Amniotic epithelial cell (primary cell): Measurements from ENCODE around the gene IPO11.
"Not testable (repeated sequence)": the region's sequence is repeated elsewhere in the genome, so short reads cannot be mapped to it uniquely, and the experiment has no call there.

Source experiments
- DNase-seq: peaks from one replicate; pipeline ENCODE4 v3.0.0-alpha.2; 2010; ENCODE audit warnings: low read depth

The IPO11 gene

GRCh38 chr5:62450259-62450658 is 37.7 kb downstream of the IPO11 start:
- DNase-seq = peak; percentile 34

GRCh38 chr5:62457071-62457470 is 44.5 kb downstream of the IPO11 start:
- peak; percentile 69 for DNase-seq

DNA sequence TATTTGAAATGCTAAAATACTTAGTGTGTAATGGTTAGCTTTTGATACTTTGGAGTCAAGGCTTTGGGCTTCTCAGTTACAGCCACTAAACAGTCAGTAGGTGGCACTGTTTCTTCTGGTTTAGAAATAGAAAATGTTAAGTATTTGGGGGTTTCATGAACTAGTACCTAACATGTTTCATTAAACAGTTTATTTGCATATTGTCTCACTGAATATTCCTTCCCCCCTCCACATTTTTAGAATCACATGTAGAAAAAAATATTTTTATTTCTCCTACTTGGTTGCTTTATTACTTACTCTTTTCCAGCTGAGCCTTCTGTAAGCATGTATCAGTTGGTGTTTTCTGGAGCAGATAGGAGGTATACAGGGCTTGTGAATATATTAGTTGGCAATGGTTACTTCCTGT is 48.0 kb downstream of the IPO11 start:
- DNase-seq = peak; percentile 67

- DNase-seq = no peak
Measured at GRCh38 chr5:62461561-62461960, 49.0 kb downstream of the IPO11 start.

- DNase-seq = peak; percentile 44
Measured at GRCh38 chr5:62465985-62466925, 53.7 kb downstream of the IPO11 start.

DNA sequence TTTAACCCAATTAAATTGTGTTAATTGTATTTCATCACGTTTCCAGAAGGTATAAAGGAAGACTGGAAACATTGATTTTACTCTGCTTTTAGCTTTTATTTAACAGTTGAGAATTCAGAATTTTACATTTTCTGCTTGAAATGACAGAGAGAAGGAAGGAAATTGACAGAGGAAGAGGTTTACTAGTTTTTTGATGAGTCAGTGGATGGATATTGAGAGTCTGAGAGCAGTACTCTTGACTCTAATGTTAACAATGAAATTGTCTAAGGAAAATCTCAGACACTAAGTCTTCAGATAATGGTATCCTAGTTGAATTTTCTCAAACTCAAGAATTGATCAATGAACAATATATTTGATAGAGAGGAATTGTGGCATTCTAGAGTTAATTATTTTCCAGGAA is 60.6 kb downstream of the IPO11 start:
- no peak for DNase-seq

- peak; percentile 40 for DNase-seq
Measured at GRCh38 chr5:62475072-62475471, 62.5 kb downstream of the IPO11 start.

DNA sequence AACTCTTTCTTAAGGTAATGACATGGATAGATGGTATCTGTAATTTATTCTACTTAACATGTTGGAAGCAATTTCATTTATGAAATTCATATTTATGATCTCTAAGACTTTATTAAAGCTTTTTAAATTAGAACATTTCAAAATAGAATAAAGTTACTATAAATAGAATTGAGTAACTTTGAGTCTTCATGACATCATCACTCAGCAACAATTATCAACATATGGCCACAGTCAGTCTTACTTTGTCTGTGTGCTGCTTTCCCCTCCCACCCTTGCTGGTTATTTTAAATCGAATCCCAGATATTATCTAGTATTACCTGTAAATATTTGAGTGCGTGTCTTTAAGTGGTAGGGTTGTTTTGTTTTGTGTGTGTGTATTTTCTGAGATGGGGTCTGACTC is 65.2 kb downstream of the IPO11 start:
- DNase-seq = peak; percentile 33

DNA sequence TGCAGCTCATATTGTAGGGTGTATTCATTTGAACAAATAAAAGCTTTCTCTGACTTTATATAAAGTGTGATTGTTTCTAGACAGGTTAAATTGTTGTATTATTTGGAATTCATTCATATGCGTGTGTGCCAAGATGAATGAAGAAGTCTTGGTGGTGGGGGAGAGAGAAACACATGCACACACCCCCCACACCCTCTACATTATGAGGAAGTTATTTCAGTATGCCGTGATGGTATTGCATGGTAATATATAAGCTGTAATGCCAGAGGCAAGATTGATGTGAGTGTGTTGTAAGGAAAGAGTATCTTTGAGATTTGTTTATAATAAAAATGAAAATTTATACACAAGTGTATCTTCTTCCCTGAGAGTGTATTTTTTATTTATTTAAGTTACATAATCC is 71.0 kb downstream of the IPO11 start:
- DNase-seq = peak; percentile 19

DNA sequence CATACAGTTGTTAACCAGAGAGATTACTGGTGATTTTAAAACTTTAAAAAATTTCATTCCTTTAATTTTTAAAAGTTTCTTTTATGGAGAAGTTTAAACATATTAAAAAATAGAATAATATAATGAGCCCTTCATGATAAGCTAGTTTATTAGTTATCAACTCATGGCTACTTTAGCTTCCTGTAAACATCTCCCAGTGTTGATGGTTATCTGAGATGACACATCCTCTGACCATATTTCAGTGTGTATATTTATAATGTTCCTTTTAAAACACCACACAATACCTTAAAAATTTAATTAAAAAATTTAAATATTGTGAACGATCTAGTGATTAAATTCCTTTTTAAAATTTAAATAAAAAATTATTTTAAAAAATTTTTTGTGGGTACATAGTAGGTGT is 74.1 kb downstream of the IPO11 start:
- DNase-seq = peak; percentile 68

GRCh38 chr5:62488531-62488930 is 76.0 kb downstream of the IPO11 start:
- DNase-seq = no peak

- peak; percentile 62 for DNase-seq
Measured at GRCh38 chr5:62489471-62489870, 76.9 kb downstream of the IPO11 start.

GRCh38 chr5:62494772-62495171 is 82.2 kb downstream of the IPO11 start:
- DNase-seq = no peak

DNA sequence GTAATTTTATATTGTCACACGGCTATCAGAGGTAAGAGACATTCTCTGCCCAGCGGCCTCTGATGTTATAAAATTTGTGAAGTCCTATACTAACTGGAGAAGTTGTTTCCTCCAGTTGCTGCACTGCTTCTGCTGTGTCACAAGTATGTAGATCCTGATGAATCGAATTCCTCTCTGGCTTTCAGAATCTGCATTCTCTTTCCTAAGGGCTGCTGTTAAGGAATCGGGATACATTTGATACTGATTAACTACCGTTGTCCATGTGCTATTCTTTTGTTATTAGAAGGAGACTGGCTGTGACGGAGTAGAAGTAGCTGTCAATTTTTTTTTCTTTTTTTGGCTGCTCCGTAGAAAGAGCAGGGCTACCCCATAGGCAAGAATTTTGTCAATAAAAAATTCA is 84.3 kb downstream of the IPO11 start:
- no peak for DNase-seq

DNA sequence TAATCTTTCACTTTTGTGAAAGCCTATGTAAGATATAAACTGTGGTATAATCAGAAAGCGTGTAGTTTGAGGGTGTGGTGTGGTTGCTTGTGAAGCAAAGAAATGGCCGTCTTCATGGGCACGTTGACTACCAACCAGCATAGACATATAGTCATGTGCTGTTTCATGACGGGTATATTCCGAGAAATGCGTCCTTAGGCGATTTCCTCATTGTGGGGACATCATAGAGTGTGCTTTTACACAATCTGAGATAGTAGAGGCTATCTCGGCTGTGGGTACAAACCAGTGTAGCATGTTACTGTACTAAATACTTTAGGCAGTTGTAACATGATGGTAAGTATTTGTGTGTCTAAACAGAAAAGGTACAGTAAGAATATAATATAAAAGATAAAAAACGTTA is 86.4 kb downstream of the IPO11 start:
- DNase-seq = no peak

GRCh38 chr5:62499756-62500155 is 87.2 kb downstream of the IPO11 start:
- no peak for DNase-seq

DNA sequence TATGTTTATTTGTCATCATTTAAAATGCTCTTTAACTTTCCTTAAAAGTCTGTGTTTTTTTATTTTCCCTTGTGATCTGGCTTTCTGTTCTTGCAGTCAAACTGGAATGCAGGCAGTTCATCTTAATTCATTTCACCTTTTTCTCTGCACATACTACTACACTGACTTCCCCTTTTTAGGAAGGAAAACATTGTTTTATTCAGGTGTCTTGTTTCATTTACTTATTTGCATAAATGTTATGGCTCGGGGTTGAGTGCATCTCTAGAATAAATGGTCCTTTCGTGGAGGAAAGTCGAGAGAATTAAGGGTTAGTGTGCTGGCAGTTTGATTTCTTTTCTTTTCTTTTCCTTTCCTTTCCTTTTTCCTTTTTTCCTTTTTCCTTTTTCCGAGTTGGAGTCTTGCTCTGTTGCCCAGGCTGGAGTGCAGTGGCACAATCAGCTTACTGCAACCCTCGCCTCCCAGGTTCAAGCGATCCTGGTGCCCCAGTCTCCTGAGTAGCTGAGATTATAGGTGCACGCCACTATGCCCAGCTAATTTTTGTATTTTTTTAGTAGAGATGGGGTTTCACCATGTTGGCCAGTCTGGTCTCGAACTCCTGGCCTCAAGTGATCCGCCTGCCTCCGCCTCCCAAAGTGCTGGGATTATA is 90.0 kb downstream of the IPO11 start:
- no peak for DNase-seq

DNA sequence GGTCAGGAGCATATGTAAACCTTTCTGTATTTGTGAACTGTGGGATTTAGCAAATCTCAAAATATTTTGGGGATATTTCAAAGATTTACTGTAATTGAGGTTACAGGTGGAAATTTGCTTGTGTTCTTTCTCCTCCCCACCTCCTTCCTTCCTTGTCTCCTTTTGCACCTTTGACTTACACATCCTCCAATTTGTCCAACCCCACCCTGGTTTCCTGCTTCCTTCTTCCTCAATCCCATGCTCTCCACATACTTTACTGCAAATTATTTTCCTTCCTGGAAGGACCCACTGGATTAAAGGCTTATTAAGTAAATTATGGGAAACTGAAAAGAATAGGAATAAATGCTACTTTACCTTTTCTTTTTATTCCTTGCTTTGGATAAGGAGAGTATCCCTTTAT is 91.6 kb downstream of the IPO11 start:
- DNase-seq = no peak

- no peak for DNase-seq
Measured at GRCh38 chr5:62506659-62507460, 94.3 kb downstream of the IPO11 start.

DNA sequence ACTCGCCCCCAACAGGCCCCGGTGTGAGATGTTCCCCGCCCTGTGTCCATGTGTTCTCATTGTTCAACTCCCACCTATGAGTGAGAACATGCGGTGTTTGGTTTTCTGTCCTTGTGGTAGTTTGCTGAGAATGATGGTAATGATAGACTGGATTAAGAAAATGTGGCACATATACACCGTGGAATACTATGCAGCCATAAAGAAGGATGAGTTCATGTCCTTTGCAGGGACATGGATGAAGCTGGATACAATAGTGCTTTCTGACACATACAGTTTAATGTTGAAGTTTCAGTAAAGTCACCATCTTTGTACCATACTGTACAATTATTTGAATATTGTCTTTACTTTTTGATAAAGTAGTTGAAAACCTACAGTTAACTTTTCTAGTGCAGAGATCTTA is 96.2 kb downstream of the IPO11 start:
- not testable (repeated sequence) for DNase-seq

DNA sequence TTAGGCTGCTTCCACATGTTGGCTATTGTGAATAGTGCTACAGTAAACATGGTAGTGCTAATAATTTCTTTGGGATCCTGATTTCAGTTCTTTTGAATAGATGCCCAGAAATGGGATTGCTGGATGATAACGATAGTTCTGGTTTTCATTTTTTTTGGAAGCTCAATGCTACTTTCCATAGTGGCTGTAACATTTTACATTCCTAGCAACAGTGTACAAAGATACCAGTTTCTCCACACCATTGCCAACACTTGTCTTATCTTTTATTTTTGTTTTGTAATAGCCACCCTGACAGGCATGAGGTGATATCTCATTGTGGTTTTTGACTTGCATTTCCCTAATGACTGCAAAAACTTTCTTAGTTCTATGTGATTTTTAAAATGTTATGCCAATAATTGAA is 97.2 kb downstream of the IPO11 start:
- DNase-seq = peak; percentile 55

GRCh38 chr5:62513085-62513484 is 100.5 kb downstream of the IPO11 start:
- not testable (repeated sequence) for DNase-seq
